GM18505 (cell line): Measurements from ENCODE around the gene FADS6.
"Not testable (repeated sequence)": the region's sequence is repeated elsewhere in the genome, so short reads cannot be mapped to it uniquely, and the experiment has no call there.

ENCODE experiments used
- ATAC-seq: cut with Tn5 transposase; IDR thresholded peaks from one replicate; pipeline ENCODE4 v1.9.1; 2021; ENCODE audit not compliant: unreplicated experiment
- POLR2A ChIP-seq: IDR thresholded peaks from 4 replicates; pipeline ENCODE4 v1.6.1; 2011; ENCODE audit warnings: borderline replicate concordance; ENCODE audit not compliant: insufficient read depth, insufficient read length; ENCODE audit errors: extremely low read depth

Gene FADS6

GRCh38 chr17:74872313-74873036 lies 21.0 kb downstream of the FADS6 start, which contains the start of gene FDXR:
Gene FDXR, minus strand, starts transcription at chr17:74872994. Its CDS starts 50 bp downstream, at chr17:74872944.
- ATAC-seq = peak; percentile 23
- TF ChIP-seq POLR2A = peak; percentile 71

DNA sequence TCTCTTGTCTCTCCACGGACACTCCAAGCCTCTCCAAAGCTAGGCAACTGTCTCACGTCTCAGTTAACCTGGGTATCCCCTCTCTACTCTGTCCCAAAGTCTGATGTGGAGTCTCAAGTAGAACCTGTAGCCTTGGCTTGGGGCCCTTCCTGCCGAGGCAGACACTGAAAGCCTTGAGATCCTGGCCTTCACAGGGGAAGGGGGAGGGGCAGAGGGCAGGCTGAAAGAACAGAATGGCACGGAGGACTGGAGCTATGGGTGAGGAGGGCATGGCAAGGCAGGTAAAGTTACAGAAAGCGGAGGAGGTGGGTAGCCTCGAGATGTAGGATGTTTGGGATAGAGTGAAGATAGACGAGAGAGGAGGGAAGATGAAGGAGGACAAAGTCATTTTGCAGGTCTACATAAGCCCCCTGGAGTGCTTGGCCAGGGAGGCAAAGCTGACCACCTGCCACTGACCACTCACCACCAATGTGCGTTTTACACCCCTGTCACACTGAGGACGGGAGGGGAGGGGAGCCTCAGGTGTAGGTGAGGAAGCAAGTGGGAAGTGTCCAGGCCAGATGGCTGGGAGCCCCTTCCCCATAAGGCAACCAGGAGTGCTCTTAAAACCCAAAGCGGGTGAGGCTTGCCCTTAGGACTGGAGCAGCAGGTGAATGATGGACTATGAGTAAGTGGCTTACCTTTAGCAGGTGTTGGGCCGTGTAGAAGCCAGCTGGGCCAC lies 21.9 kb downstream of the FADS6 start:
- TF ChIP-seq POLR2A = no peak
- ATAC-seq = no peak

- no peak for ATAC-seq
- TF ChIP-seq POLR2A = no peak
Measured at GRCh38 chr17:74870512-74870911, 22.9 kb downstream of the FADS6 start.

GRCh38 chr17:74870028-74870427 lies 23.4 kb downstream of the FADS6 start:
- ATAC-seq = not testable (repeated sequence)

- no peak for ATAC-seq
- no peak for TF ChIP-seq POLR2A
Measured at GRCh38 chr17:74868908-74869255, 24.6 kb downstream of the FADS6 start.

DNA sequence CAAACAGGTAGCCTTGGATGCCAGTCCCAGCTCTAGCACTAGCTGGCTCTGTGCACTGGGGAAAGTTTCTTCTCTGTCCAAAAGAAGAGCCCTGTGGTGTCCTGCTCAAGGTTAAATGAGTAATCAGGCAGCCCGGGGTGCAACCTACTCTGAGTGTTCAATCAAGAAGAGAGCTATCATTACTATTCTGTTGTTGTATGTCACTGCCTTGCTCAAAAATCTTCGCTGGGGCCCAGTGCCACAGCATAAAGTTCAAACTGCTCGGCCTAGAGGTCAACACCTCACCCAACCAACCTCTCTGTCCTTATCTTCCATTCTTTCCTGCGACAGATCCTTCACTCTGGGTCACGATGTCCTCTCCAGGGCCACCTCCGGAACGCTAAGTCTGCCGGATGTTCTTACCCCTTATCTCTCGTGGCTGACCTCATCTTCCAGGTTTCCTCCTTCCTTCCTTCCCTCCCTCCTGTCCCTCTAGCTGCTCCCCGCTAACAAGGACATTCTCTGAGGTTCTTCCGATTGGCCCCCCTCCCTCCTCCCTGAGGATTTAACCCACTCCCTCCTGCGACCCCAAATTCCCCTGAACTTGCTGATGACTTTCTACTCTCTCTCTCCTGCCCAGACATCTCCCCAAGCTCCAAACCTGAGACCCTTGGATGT lies 25.1 kb downstream of the FADS6 start:
- no peak for TF ChIP-seq POLR2A
- no peak for ATAC-seq

- ATAC-seq = no peak
- TF ChIP-seq POLR2A = no peak
Measured at GRCh38 chr17:74866198-74866835, 27.1 kb downstream of the FADS6 start.

DNA sequence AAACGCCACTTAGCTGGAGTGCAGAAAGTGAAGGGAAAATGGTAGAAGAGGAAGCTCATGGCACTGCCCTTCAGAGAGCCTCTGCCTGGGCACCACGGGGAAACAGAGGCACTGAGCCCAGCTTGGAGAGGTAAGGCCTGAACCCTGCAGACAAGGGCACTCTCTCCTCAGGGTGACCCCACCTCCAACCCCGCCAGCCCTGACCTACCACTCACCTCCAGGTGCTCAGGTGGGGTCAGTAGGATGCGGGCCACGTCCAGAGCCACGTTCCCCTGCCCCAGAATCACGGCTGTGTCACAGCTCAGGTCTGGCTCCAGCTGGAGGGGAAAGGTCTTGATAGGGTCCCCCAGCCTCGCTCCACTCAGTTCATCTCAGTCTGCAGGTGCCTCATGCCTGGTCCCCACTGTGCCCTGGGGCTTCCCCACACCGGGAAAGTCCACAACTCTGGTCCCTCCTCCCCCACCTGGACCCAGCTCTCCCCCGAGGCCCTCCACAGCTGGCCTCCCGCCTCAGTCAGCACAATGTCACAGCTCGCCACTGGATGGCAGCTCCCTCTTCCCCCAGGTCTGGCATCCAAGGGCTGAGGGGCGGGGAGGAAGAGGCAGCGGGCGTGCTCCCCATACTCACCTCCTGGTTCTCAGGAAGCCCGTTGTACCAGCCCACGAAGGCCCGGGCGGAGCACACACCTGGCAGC lies 27.8 kb downstream of the FADS6 start:
- TF ChIP-seq POLR2A = no peak
- no peak for ATAC-seq

- no peak for TF ChIP-seq POLR2A
- ATAC-seq = no peak
Measured at GRCh38 chr17:74864866-74865395, 28.5 kb downstream of the FADS6 start.

DNA sequence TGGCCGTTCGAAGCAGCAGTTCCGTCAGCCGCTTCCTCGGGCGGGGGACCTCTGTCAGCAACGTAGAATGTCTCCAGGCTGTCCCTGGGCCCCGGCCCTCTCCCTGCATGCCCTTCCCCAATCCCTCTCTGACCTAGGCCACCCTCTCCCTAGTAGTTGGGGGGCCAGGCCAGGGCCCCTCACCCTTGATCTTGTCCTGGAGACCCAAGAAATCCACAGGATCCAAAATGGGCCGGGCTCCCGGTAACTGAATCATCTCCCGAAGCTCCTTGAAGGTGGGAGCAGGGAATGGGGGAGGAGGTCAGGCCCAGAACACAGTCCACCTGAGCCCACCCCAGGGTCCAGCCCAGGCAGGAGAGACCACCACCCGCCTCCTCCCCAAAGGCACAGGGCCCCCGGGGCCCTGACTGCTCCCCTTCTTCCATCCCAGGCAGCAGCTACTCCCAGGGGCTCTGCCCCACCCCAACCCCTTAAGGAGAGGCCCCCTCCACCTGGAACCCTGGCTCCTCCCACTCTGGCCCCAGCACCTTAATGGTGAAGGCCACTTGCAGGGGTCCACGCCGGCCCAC lies 29.1 kb downstream of the FADS6 start:
- TF ChIP-seq POLR2A = no peak

GRCh38 chr17:74863420-74864296 lies 29.8 kb downstream of the FADS6 start:
- ATAC-seq = no peak
- TF ChIP-seq POLR2A = no peak

More for the DNA sequence above, 29.1 kb downstream of the FADS6 start:
- ATAC-seq = no peak
